ENCODE measurements around the gene SUSD6.

Gene SUSD6

GRCh38 chr14:69611172-69612013 is at the start of gene SUSD6:
Gene SUSD6 (plus strand): TSS chr14:69611596. CDS start chr14:69658593, 46,997 bp downstream.
- Histone ChIP-seq H3K4me3 (peak within 1 kb of the TSS; percentile 96), H3K9me3 (ENCODE audit: low read depth, low read length) (no peaks in the 10 kb centered on the region), H3K36me3 (ENCODE audit: insufficient read depth, low read length) (no peaks in the 10 kb centered on the region), H3K9ac (ENCODE audit: insufficient read length) (peak within 1 kb of the TSS; percentile 88), H3K27ac (peak within 1 kb of the TSS; percentile 86)
- DNase-seq (ENCODE audit: low read depth, low spot score): no peak
- TF ChIP-seq POLR2AphosphoS5 (IDR thresholded peaks at IDR 0.05; ENCODE audit: borderline replicate concordance, low read depth, low read length) (peak; percentile 63), FOXP2 (optimal IDR thresholded peaks at IDR 0.05; ENCODE audit: control extremely low read depth, extremely low read length, insufficient read depth) (no peak)

GRCh38 chr14:69561893-69562292 is 49.5 kb upstream of the SUSD6 start:
- TF ChIP-seq FOXP2 (optimal IDR thresholded peaks at IDR 0.05; ENCODE audit: control extremely low read depth, extremely low read length, insufficient read depth) (no peak), EZH2 (IDR thresholded peaks at IDR 0.05) (no peak), POLR2AphosphoS5 (IDR thresholded peaks at IDR 0.05; ENCODE audit: borderline replicate concordance, low read depth, low read length) (no peak)
- Histone ChIP-seq H3K27ac (no peak overlapping the region), H3K4me3 (no peak overlapping the region), H3K9ac (ENCODE audit: insufficient read length) (no peak overlapping the region), H3K9me3 (ENCODE audit: low read depth, low read length) (no peaks in the 10 kb centered on the region), H3K36me3 (ENCODE audit: insufficient read depth, low read length) (no peaks in the 10 kb centered on the region)
- no peak for DNase-seq (ENCODE audit: low read depth, low spot score)

- Histone ChIP-seq H3K9me3 (ENCODE audit: low read depth, low read length) (no peaks in the 10 kb centered on the region), H3K9ac (ENCODE audit: insufficient read length) (no peak overlapping the region), H3K4me3 (no peak overlapping the region), H3K36me3 (ENCODE audit: insufficient read depth, low read length) (no peaks in the 10 kb centered on the region), H3K27ac (no peak overlapping the region)
- no peak for DNase-seq (ENCODE audit: low read depth, low spot score)
- TF ChIP-seq POLR2AphosphoS5 (IDR thresholded peaks at IDR 0.05; ENCODE audit: borderline replicate concordance, low read depth, low read length): no peak
- no peak for TF ChIP-seq EZH2 (IDR thresholded peaks at IDR 0.05)
- no peak for TF ChIP-seq FOXP2 (optimal IDR thresholded peaks at IDR 0.05; ENCODE audit: control extremely low read depth, extremely low read length, insufficient read depth)
Observed at GRCh38 chr14:69567563-69567962, 43.8 kb upstream of the SUSD6 start.

- no peak for DNase-seq (ENCODE audit: low read depth, low spot score)
- TF ChIP-seq POLR2AphosphoS5 (IDR thresholded peaks at IDR 0.05; ENCODE audit: borderline replicate concordance, low read depth, low read length) (no peak), FOXP2 (optimal IDR thresholded peaks at IDR 0.05; ENCODE audit: control extremely low read depth, extremely low read length, insufficient read depth) (no peak), EZH2 (IDR thresholded peaks at IDR 0.05) (no peak)
- Histone ChIP-seq H3K36me3 (ENCODE audit: insufficient read depth, low read length) (no peaks in the 10 kb centered on the region), H3K9me3 (ENCODE audit: low read depth, low read length) (no peaks in the 10 kb centered on the region), H3K27ac (no peak overlapping the region), H3K4me3 (no peak overlapping the region), H3K9ac (ENCODE audit: insufficient read length) (no peak overlapping the region)
Observed at GRCh38 chr14:69569859-69570258, 41.5 kb upstream of the SUSD6 start.

GRCh38 chr14:69570836-69571330 is 40.5 kb upstream of the SUSD6 start:
- Histone ChIP-seq H3K9me3 (ENCODE audit: low read depth, low read length) (no peaks in the 10 kb centered on the region), H3K9ac (ENCODE audit: insufficient read length) (no peak overlapping the region), H3K4me3 (no peak overlapping the region), H3K27ac (no peak overlapping the region), H3K36me3 (ENCODE audit: insufficient read depth, low read length) (no peaks in the 10 kb centered on the region)
- TF ChIP-seq EZH2 (IDR thresholded peaks at IDR 0.05): no peak
- no peak for TF ChIP-seq POLR2AphosphoS5 (IDR thresholded peaks at IDR 0.05; ENCODE audit: borderline replicate concordance, low read depth, low read length)
- TF ChIP-seq FOXP2 (optimal IDR thresholded peaks at IDR 0.05; ENCODE audit: control extremely low read depth, extremely low read length, insufficient read depth): no peak
- DNase-seq (ENCODE audit: low read depth, low spot score): no peak

GRCh38 chr14:69571449-69572029 is 39.9 kb upstream of the SUSD6 start:
- no peak for TF ChIP-seq POLR2AphosphoS5 (IDR thresholded peaks at IDR 0.05; ENCODE audit: borderline replicate concordance, low read depth, low read length)
- no peak for TF ChIP-seq FOXP2 (optimal IDR thresholded peaks at IDR 0.05; ENCODE audit: control extremely low read depth, extremely low read length, insufficient read depth)
- TF ChIP-seq EZH2 (IDR thresholded peaks at IDR 0.05): no peak
- Histone ChIP-seq H3K36me3 (ENCODE audit: insufficient read depth, low read length) (no peaks in the 10 kb centered on the region), H3K4me3 (peak overlapping the region; percentile 77), H3K9me3 (ENCODE audit: low read depth, low read length) (no peaks in the 10 kb centered on the region), H3K9ac (ENCODE audit: insufficient read length) (no peak overlapping the region), H3K27ac (no peak overlapping the region)
- DNase-seq (ENCODE audit: low read depth, low spot score): no peak

- Histone ChIP-seq H3K27ac (no peak overlapping the region), H3K4me3 (peak overlapping the region; percentile 77), H3K9me3 (ENCODE audit: low read depth, low read length) (no peaks in the 10 kb centered on the region), H3K36me3 (ENCODE audit: insufficient read depth, low read length) (no peaks in the 10 kb centered on the region), H3K9ac (ENCODE audit: insufficient read length) (no peak overlapping the region)
- DNase-seq (ENCODE audit: low read depth, low spot score): no peak
- TF ChIP-seq POLR2AphosphoS5 (IDR thresholded peaks at IDR 0.05; ENCODE audit: borderline replicate concordance, low read depth, low read length): no peak
- no peak for TF ChIP-seq FOXP2 (optimal IDR thresholded peaks at IDR 0.05; ENCODE audit: control extremely low read depth, extremely low read length, insufficient read depth)
- no peak for TF ChIP-seq EZH2 (IDR thresholded peaks at IDR 0.05)
Observed at GRCh38 chr14:69572030-69572840, 39.2 kb upstream of the SUSD6 start.

GRCh38 chr14:69572841-69573135 is 38.6 kb upstream of the SUSD6 start:
- no peak overlapping the region for H3K27ac ChIP-seq
- no peaks in the 10 kb centered on the region for H3K9me3 ChIP-seq (ENCODE audit: low read depth, low read length)
- H3K4me3 ChIP-seq: no peak overlapping the region
- TF ChIP-seq EZH2 (IDR thresholded peaks at IDR 0.05): no peak
- no peak for TF ChIP-seq POLR2AphosphoS5 (IDR thresholded peaks at IDR 0.05; ENCODE audit: borderline replicate concordance, low read depth, low read length)
- no peak for TF ChIP-seq FOXP2 (optimal IDR thresholded peaks at IDR 0.05; ENCODE audit: control extremely low read depth, extremely low read length, insufficient read depth)
- DNase-seq (ENCODE audit: low read depth, low spot score): no peak
- H3K36me3 ChIP-seq (ENCODE audit: insufficient read depth, low read length): no peaks in the 10 kb centered on the region
- H3K9ac ChIP-seq (ENCODE audit: insufficient read length): no peak overlapping the region
